Measurements from ENCODE around the gene NAXD. TPM values are rescaled to one million over a fixed set of nuclear protein-coding genes. Genes with fewer than 3 reads are reported as not detected.
"Not testable (repeated sequence)": the region's sequence is repeated elsewhere in the genome, so short reads cannot be mapped to it uniquely, and the experiment has no call there.

NAXD gene
- total RNA-seq, 1 donor from 2014 or later, result 23.7 TPM

GRCh38 chr13:110653271-110653670, 37.9 kb downstream of the NAXD start:
- intact Hi-C loops (cut with DNase I), result no loop called here
- no peak for DNase-seq (ENCODE audit: low spot score)

- intact Hi-C loops (cut with DNase I), result no loop called here
- DNase-seq (ENCODE audit: low spot score), result no peak
Measured at GRCh38 chr13:110653851-110654250, 38.5 kb downstream of the NAXD start.

DNA sequence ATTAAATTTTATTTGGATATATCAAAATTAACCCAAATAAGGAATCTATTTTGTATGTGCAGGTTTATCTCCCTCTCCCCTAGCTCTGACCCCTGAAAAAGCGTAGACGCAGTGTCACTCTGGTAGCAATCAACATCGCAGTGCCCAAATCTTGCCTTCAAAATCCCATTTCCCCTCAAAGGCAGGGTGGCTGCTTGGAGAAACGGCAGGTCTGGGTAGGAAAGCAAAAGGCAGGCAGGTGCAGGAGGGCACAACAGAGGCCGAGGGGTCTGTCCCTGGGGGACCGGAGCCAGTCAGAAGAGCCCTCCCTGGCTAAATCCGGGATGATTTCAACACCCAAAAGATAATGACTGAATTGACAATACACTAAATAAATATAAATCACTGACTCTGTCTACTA, 41.9 kb downstream of the NAXD start:
- intact Hi-C loops (cut with DNase I), result no loop called here
- DNase-seq (ENCODE audit: low spot score), result no peak

DNA sequence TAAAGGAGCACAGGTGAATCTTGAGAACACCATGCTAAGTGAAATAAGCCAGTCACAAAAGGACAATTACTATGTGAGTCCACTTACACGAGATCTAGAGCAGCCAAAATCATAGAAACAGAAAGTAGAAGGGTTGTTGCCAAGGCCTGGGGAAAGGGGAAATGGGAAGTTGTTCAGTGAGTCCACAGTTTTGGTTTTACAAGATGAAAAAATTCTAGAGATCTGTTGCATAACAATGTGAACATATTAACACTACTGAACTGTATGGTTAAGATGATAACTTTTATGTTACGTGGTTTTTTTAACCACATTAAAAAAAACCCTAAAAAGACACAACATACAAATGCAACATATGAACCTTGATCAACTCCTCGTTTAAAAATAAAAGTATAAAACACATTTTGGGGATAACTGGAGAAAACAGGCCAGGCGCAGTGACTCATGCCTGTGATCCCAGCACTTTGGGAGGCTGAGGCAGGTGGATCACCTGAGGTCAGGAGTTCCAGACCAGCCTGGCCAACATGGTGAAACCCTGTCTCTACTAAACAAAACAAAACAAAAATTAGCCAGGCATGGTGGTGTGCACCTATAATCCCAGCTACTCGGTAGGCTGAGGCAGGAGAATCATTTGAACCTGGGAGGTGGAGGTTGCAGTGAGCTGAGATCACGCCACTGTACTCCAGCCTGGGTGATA, 43.0 kb downstream of the NAXD start:
- intact Hi-C loops (cut with DNase I); DNase-seq (ENCODE audit: low spot score): not testable (repeated sequence)

DNA sequence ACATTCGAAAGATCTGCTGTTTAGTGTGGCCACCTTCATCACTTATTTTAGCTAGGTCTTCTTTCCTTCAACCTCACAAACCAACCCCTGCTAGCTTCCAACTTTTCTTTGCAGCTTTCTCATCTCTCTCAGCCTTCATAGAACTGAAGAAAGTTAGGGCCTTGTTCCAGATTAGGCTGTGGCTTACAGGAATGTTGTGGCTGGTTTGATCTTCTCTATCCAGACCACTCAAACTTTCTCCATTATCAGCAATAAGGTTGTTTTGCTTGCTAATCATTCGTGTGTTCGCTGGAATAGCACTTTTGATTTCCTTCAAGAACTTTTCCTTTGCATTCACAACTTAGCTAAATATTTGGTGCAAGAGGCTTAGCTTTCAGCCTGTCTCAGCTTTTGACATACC, 45.9 kb downstream of the NAXD start:
- intact Hi-C loops (cut with DNase I), result no loop called here
- DNase-seq (ENCODE audit: low spot score), result no peak

GRCh38 chr13:110662091-110662490, 46.7 kb downstream of the NAXD start:
- DNase-seq (ENCODE audit: low spot score), result no peak
- intact Hi-C loops (cut with DNase I), result no loop called here

GRCh38 chr13:110662777-110663443, 47.6 kb downstream of the NAXD start:
- peak; percentile 6 for DNase-seq (ENCODE audit: low spot score)
- intact Hi-C loops (cut with DNase I), result no loop called here

GRCh38 chr13:110663491-110663890, 48.1 kb downstream of the NAXD start:
- no peak for DNase-seq (ENCODE audit: low spot score)
- intact Hi-C loops (cut with DNase I), result no loop called here

DNA sequence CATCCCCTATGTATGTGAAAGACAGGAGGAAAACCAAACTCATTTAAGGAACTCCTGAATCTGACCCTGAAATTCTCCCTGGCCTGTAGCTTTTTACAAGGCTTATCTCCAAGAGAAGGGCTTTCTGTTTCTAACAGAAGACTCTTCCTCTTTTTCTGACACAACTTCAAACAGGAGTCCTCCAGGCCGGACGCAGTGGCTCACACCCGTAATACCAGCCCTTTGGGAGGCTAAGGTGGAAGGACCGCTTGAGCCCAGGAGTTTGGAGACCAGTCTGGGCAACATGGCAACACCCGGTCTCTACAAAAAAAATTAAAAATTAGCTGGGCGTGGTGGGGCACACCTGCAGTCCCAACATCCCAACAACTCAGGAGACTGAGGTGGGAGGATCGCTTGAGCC, 48.7 kb downstream of the NAXD start:
- DNase-seq (ENCODE audit: low spot score), result no peak

GRCh38 chr13:110664673-110665072, 49.3 kb downstream of the NAXD start:
- peak; percentile 17 for DNase-seq (ENCODE audit: low spot score)
- intact Hi-C loops (cut with DNase I), result no loop called here

More for the DNA sequence above, 48.7 kb downstream of the NAXD start:
- intact Hi-C loops (cut with DNase I), result no loop called here

DNA sequence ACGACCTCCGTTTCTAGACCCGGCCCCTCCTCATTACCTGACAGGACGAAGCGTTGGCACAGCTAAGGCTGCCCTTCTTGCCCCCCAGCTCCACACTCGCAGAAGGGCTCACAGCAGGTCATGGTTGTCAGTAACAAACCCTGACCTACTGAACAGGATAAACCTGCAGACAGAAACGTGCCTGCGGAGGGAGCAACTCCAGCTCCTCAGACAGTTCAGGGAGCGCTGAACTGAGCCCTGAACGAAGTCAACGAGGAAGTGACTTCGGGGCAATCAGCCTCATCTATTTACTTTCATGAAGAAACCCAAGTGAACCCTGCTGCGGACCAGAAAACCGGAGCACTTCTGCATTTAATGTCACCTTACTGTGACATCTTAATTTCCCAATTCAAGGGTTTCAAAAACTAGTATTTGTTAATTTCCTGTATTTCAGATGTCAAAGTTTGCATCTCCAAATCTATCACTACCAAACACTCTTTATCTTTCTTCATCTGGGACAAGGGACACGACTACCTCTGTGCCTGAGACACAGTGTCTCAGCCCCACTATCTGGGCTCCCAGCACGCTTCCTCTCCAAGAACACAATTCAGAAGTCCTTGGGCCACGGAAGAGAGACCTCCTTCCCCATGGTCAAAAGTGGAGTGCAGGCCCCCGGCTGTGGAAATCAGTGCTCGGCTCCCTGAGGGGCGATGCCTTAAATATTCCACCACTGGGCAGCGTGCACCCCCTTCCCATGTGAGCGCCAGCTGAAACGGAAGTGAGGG, 50.3 kb downstream of the NAXD start:
- peak; percentile 74 for DNase-seq (ENCODE audit: low spot score)
- intact Hi-C loops (cut with DNase I), result no loop called here

- intact Hi-C loops (cut with DNase I), result no loop called here
- DNase-seq (ENCODE audit: low spot score), result peak; percentile 74
Measured at GRCh38 chr13:110666255-110666533, 50.8 kb downstream of the NAXD start.

GRCh38 chr13:110669036-110669435, 53.7 kb downstream of the NAXD start:
- intact Hi-C loops (cut with DNase I), result no loop called here
- peak; percentile 14 for DNase-seq (ENCODE audit: low spot score)

DNA sequence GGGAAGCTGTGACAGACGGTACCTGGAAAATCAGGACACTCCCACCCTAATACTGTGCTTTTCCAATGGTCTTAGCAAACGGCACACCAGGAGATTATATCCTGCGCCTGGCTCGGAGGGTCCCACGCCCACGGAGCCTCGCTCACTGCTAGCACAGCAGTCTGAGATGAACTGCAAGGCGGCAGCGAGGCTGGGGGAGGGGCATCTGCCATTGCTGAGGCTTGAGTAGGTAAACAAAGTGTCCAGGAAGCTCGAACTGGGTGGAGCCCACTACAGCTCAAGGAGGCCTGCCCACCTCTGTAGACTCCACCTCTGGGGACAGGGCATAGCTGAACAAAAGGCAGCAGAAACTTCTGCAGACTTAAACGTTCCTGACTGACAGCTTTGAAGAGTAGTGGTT, 54.5 kb downstream of the NAXD start:
- intact Hi-C loops (cut with DNase I), result not testable (repeated sequence)
- peak; percentile 15 for DNase-seq (ENCODE audit: low spot score)

- no peak for DNase-seq (ENCODE audit: low spot score)
- intact Hi-C loops (cut with DNase I), result no loop called here
Measured at GRCh38 chr13:110676595-110677587, 61.5 kb downstream of the NAXD start.

- intact Hi-C loops (cut with DNase I), result no loop called here
- no peak for DNase-seq (ENCODE audit: low spot score)
Measured at GRCh38 chr13:110677731-110678545, 62.6 kb downstream of the NAXD start.

DNA sequence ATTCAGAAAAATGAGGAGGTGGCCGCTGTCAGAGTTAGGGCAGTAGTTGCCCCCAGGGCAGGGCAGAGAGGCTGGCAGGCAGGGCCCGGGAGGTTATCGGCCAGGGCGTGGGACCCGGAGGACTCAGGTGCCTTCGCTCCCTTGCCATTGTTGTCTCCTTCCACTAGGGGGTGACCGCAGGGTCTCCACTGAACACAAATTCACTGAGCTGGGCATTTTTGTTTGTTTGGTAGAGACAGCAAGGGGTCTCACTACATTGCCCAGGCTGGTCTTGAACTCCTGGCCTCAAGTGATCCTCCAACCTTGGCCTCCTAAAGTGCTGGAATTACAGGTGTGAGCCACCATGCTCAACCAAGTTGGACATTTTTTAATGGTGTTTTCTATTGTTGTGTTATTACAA, 65.5 kb downstream of the NAXD start:
- DNase-seq (ENCODE audit: low spot score), result no peak
- intact Hi-C loops (cut with DNase I), result no loop called here

DNA sequence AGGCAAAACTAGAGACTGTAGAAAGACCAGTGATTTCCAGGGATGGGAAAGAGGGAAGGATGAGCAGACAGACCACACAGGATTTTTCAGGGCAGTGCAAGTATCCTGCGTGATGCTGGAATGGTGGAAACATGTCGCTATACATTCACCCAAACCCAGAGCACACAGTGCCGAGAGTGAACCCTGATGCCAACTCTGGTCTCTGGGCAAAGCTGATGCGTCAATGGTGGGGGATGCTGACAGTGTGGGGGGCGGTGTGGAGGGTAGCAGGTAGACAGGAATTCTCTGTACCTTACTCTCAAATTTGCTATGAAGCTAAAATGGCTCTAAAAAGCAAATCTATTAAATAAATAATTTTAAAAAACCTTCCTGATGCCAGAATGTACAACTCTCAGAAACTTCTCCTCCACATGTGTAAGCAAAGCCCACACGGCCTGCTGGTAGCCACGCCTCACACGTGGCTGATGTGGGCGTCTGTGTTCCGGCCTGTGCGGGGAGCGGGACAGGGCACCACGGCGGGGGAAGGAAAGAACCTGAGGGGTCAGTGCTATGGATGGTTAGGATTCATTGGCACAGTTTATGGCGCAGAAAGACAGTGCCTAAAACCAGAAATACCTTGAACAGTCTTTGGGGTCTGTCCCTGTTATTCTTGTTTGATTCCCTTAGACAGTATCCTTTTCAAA, 66.7 kb downstream of the NAXD start:
- no peak for DNase-seq (ENCODE audit: low spot score)
- intact Hi-C loops (cut with DNase I), result loop anchor here (2.0 kb wide), 1 partner anchor 137 kb away; no protein-coding TSS in a partner anchor
